ENCODE results near the gene FBXO24.

DNA sequence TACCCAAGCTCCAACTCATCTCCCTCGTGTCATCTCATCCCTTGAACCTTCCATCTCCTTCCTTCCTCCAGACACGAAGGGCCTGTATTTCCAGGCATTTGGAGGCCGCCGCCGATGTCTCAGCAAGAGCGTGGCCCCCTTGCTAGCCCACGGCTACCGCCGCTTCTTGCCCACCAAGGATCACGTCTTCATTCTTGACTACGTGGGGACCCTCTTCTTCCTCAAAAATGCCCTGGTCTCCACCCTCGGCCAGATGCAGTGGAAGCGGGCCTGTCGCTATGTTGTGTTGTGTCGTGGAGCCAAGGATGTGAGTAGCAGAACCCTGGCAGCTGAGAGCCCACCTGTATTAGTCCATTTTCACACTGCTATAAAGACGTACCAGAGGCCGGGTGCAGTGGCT, 5.5 kb downstream of the FBXO24 start:
- TF ChIP-seq, protein P1, sequence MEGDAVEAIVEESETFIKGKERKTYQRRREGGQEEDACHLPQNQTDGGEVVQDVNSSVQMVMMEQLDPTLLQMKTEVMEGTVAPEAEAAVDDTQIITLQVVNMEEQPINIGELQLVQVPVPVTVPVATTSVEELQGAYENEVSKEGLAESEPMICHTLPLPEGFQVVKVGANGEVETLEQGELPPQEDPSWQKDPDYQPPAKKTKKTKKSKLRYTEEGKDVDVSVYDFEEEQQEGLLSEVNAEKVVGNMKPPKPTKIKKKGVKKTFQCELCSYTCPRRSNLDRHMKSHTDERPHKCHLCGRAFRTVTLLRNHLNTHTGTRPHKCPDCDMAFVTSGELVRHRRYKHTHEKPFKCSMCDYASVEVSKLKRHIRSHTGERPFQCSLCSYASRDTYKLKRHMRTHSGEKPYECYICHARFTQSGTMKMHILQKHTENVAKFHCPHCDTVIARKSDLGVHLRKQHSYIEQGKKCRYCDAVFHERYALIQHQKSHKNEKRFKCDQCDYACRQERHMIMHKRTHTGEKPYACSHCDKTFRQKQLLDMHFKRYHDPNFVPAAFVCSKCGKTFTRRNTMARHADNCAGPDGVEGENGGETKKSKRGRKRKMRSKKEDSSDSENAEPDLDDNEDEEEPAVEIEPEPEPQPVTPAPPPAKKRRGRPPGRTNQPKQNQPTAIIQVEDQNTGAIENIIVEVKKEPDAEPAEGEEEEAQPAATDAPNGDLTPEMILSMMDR (IDR thresholded peaks at IDR 0.05), result no peak
- no peak for TF ChIP-seq EZH2phosphoT487 (IDR thresholded peaks at IDR 0.05)
- TF ChIP-seq EZH2 (IDR thresholded peaks at IDR 0.05), result no peak
